Retinal pigment epithelial cell (primary cell): Measurements from ENCODE around the gene S1PR1.

Experiments used
- DNase-seq: peaks from one replicate; pipeline ENCODE4 v3.0.0-alpha.2; 2010; ENCODE audit warnings: low read depth
- H3K4me3 ChIP-seq: 2 replicates; pipeline ENCODE4 v1.5.1; 2011; ENCODE audit warnings: mild to moderate bottlenecking, low read length, control low read depth, moderate library complexity
- TF ChIP-seq, protein P1 (sequence below): conservative IDR thresholded peaks from 2 replicates; pipeline ENCODE4 v1.5.1; 2011; ENCODE audit warnings: low read depth, low read length, control low read depth, inconsistent platforms

The S1PR1 gene

DNA sequence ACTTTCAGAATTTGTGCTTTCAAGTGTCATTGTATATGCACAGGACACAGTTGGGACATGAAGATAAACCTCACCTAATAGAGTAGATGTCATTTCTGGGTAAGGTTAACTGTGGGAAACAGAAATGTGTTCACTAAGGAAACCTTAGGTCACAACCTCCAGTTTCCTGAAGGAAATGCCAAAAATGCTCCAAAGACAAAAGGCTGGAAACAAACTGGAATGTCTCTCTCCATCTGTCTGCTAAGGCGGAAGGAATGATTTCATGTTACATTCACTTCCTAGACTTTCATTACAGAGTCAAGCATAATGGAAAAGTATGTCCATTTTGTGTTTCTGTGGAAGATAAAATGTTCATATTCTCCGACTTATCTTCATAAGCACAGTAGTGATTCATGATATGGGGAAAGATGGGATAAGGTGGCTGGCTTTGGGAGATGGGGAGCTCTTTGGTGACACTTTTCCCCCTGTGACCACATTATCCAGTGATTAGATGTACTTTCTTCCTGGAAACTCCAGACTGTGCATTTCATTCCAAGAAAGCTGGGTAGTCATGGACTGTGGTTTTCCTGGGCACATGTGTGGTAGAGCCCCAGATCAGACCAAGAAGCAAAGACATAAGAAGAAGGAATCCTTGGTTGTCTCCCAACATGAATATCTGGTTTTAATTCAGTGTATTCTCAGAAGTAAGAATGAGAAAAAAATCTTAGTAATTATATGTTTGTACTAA is 5.7 kb downstream of the S1PR1 start:
- TF ChIP-seq, protein P1, sequence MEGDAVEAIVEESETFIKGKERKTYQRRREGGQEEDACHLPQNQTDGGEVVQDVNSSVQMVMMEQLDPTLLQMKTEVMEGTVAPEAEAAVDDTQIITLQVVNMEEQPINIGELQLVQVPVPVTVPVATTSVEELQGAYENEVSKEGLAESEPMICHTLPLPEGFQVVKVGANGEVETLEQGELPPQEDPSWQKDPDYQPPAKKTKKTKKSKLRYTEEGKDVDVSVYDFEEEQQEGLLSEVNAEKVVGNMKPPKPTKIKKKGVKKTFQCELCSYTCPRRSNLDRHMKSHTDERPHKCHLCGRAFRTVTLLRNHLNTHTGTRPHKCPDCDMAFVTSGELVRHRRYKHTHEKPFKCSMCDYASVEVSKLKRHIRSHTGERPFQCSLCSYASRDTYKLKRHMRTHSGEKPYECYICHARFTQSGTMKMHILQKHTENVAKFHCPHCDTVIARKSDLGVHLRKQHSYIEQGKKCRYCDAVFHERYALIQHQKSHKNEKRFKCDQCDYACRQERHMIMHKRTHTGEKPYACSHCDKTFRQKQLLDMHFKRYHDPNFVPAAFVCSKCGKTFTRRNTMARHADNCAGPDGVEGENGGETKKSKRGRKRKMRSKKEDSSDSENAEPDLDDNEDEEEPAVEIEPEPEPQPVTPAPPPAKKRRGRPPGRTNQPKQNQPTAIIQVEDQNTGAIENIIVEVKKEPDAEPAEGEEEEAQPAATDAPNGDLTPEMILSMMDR: no peak
- DNase-seq: no peak
- H3K4me3 ChIP-seq: no peak overlapping the region

DNA sequence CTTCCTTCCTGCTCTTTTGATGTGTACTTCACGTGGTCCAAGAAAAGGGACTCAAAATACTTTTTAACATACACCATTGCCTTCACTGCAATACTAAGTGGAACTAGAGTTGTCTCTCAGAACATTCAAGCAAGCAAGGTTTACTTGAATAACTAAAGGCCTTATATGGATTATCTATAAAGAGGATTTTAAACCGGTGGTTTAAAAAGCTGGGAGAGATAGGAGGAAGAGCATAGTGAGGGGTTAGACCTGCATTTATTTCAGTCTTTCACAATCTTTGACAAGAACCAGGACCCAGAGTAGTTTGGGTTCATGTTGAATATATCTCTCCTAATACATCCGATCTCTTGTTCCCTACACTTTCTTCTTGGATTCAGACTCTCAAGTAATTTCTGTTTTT is 6.9 kb downstream of the S1PR1 start:
- DNase-seq: no peak
- TF ChIP-seq, protein P1: no peak
- H3K4me3 ChIP-seq: no peak overlapping the region

DNA sequence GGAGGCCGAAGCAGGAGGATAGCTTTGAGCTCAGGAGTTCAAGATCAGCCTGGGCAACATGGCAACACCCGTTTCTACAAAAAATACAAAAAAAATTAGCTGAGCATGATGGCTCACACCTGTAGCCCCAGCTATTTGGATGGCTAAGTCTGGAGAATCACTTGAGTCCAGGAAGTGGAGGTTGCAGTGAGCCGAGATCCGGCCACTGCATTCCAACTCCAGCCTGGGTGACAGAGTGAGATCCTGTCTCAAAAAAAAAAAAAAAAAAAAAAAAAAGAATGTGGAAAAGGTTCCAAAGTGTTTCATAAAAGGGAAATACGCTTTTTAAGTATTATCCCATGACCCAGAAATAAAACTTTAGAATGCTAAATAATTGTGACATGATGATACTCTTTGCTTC is 8.0 kb downstream of the S1PR1 start:
- no peak for DNase-seq
- TF ChIP-seq, protein P1: no peak
- H3K4me3 ChIP-seq: no peak overlapping the region

DNA sequence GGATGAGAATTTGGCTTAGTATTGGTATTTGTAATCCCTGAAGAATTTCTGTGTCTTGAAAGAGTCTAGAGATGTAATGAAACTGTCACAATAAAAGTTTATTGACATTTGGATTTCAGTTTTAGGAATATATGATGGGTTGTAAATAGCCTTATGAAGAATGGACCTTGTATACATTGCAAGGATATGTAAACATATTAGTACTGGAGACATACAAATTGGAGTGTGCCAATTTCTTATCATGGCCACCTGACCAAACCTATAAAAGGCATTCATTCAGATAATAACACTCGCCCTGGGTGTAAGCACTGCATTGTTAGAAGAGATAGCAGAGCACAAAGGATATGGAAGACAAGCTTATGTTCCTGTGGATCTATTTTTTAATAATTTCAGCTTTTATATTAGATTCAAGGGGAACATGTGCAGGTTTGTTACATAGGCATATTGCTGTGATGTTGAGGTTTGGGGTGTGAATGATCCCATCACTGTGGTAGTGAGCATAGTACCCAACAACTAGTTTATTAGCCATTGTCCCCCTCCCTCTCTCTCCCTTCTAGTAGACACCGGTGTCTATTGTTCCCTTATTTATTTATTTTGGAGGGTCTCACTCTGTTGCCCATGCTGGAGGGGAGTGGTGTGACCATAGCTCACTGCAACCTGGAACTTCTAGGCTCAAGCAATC is 8.6 kb downstream of the S1PR1 start:
- DNase-seq: no peak
- TF ChIP-seq, protein P1: no peak
- H3K4me3 ChIP-seq: no peak overlapping the region

DNA sequence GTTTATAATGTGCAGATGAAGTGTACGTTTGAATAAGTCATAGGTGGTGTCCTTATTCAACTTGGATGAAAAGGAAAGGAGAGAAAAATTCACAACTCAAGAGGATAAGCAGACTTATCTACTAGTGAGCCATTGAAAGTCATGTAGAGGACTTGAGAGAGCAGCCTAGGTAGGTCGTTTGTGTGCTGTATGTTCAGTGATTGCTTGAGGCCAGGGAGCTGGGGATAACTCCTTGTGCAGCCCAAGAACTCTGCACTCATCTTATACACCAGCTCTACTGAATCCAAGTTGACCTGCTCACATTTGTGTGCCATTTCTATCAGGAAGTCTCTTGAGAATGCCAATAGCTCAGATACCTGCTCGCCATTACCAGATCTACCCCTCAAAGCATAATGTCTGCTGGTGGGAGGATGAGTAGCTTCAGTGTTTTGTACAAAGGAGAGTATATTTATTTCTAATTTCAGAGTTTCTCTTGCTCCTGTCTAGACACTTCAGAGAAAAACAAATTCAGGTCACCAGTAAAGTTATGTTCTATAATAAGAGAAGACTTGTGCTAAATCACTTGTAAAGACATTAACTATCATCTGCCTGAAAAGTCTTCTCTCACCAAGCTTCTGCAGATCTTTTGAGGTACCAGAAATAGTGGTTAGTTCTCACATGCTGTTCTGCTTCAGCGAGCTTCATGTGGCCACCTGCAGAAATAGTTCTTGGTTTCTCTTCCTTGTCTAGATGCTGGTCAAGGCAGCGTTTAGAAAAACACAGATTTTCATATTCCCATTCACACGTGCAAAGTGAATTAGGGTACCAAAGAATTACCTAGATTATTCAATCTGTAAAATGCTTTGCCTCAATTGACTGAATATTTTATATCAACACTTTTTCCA is 10.8 kb downstream of the S1PR1 start:
- H3K4me3 ChIP-seq: no peak overlapping the region
- DNase-seq: no peak
- TF ChIP-seq, protein P1: no peak

DNA sequence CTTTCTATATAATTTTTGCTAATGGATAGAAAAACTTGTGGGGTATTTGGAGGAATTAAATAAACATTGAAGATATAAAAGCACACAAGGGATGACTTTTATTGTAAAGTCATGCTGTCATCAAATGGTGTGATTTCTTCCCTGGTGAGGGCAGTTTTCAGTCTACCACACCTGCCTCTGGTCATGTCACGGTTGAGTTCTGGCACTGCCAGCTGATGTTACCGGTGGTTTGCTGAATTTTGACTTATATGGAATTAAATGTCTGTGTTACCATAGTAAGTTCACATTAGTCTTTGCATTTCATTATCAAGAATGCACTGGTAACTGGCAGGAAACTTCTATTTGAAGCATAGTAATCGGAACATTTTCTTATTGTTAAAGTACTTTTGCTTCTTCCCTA is 13.4 kb downstream of the S1PR1 start:
- no peak overlapping the region for H3K4me3 ChIP-seq
- DNase-seq: no peak
- TF ChIP-seq, protein P1: no peak
